Adrenal gland (tissue), 5 donors: ENCODE measurements around the gene SBF2.

Source experiments
- POLR2A ChIP-seq, 2 donors: fragments of 450-650 bp; IDR thresholded peaks; one replicate each; pipeline ENCODE4 v1.6.1; 2017; ENCODE audit warnings: antibody characterized with exemption in 2 of 2, mild to moderate bottlenecking in 2 of 2, moderate library complexity in 1 of 2
- TF ChIP-seq, protein P1 (sequence below), 6 experiments: fragments of 450-650 bp in 4 of 6; fragments of 200-600 bp in 2 of 6; sonication (generic) in 1 of 6; IDR thresholded peaks; 1 replicate in 5 of 6; 2 replicates in 1 of 6; pipeline versions ENCODE4 v1.5.1 to v1.8.0; 2016 to 2021; ENCODE audit warnings: antibody characterized with exemption in 6 of 6, mild to moderate bottlenecking in 2 of 6, moderate library complexity in 1 of 6
- donor health status: DM: no; HTN: no; CAD: no.

DNA sequence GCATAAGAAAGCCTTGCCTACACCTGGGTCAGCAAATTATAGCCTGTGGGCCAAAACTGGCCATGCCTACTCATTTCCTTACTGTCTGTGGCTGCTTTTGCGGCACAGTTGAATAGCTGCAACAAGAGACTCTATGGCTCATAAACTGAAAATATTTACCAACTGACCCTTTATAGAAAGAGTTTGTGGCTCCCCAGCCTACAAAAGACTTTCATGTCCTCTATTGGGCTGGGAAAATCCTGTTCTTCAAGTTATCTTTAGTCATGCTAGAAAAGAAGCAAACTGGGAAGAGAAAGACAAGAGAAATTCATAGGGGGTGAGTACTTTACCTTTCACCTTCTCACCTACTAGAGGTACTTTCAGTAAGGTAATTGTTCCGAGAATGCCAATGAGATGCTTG is 455.1 kb downstream of the SBF2 start:
- TF ChIP-seq, protein P1, sequence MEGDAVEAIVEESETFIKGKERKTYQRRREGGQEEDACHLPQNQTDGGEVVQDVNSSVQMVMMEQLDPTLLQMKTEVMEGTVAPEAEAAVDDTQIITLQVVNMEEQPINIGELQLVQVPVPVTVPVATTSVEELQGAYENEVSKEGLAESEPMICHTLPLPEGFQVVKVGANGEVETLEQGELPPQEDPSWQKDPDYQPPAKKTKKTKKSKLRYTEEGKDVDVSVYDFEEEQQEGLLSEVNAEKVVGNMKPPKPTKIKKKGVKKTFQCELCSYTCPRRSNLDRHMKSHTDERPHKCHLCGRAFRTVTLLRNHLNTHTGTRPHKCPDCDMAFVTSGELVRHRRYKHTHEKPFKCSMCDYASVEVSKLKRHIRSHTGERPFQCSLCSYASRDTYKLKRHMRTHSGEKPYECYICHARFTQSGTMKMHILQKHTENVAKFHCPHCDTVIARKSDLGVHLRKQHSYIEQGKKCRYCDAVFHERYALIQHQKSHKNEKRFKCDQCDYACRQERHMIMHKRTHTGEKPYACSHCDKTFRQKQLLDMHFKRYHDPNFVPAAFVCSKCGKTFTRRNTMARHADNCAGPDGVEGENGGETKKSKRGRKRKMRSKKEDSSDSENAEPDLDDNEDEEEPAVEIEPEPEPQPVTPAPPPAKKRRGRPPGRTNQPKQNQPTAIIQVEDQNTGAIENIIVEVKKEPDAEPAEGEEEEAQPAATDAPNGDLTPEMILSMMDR (IDR thresholded peaks at IDR 0.05), result no peak
- no peak for TF ChIP-seq POLR2A (IDR thresholded peaks at IDR 0.05)
